Choroid plexus epithelial cell (primary cell): ENCODE measurements around the gene CCHCR1.
A peak's percentile ranks its signal among the peaks of the same experiment; 100 is the strongest.

Source experiments
- DNase-seq: peaks from one replicate; pipeline ENCODE4 v3.0.0-alpha.2; 2010; ENCODE audit warnings: low read depth
- H3K4me3 ChIP-seq: 2 replicates; pipeline ENCODE4 v1.5.1; 2011; ENCODE audit warnings: low read depth, mild to moderate bottlenecking, control low read depth, low read length, moderate library complexity
- CTCF ChIP-seq: conservative IDR thresholded peaks from 2 replicates; pipeline ENCODE4 v1.5.1; 2011; ENCODE audit warnings: low read depth, mild to moderate bottlenecking, control low read depth, inconsistent platforms, low read length, moderate library complexity

The CCHCR1 gene

GRCh38 chr6:31178143-31179041 lies 20.8 kb upstream of the CCHCR1 start:
- H3K4me3 ChIP-seq = no peak overlapping the region
- DNase-seq = peak; percentile 39
- TF ChIP-seq CTCF = no peak

DNA sequence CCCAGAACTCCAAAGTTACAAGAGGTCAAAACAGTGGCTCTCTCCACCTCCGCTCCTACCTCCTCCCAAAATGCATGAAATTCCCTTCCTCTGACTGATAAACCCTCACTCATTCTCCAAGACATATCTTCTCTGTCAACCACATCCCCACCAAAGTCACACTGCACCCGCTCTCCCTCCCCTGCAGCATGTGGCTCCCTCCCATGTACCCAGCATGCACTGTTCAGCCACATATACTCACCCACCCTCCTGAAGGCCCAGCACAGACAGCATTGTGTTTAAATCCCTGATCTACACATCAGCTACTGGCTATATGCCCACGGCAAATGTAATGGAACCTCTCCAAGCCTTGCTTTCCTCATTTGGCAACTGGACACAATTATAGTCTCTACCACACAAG lies 18.4 kb upstream of the CCHCR1 start:
- TF ChIP-seq CTCF = no peak
- no peak overlapping the region for H3K4me3 ChIP-seq
- no peak for DNase-seq

DNA sequence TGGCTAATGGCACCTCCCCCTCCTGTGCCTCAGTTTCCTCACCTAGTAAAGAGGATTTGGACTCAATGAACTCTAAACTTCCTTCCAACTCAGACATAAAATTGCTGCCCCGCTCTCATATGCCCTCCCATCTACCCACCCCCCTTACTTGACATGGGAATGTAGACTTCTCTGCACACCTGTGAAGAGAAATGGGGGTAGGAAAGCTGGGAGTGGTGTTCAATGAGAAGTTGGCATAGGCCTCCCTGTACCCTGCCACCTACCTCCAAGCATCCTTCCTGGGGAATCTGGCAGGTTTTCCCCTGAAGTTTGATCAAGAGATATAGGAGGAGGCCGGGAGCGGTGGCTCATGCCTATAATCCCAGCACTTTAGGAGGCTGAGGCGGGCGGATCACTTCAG lies 16.8 kb upstream of the CCHCR1 start:
- no peak for DNase-seq
- TF ChIP-seq CTCF = no peak

DNA sequence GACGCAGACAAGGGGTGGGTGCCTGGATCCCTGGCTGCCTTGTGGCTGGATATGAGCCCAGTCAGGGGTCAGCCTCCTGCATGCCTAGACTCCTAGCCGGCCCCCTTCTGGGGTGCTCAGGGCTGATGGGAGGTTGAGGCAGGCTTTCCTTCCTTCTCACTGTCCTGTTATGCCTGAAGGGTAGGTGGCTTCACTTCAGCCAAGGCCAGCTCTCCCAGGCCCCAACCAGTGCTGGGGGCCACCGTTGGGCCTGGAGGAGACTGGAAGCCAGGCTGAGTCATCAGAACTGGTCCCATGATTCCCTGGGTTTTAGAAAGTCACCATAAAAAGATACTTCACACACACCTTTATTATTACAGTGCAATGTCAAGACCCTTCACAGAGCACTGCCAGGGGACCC lies 15.8 kb upstream of the CCHCR1 start:
- peak; percentile 11 for DNase-seq
- H3K4me3 ChIP-seq = no peak overlapping the region
- no peak for TF ChIP-seq CTCF

More for the DNA sequence above, 16.8 kb upstream of the CCHCR1 start:
- H3K4me3 ChIP-seq = no peak overlapping the region

DNA sequence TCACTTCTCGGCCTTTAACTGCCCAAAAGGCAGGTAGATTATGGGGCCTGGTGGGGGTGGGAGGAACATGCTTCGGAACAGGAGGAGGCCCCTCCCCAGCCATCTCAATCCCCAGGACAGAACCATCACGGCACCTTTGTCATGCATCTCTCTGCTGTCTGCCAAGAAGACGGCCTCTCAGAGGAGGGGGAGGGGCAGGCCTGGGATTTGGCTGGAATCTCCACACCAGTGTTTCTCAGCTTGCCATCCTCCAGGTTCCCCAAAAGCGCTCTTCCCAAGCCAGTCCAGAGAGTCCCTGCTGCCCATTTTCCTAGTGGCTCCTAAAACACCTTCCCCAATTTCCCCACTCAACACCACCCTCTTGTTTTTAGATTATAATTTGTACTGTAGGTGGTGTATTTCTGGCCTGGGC lies 15.4 kb upstream of the CCHCR1 start:
- H3K4me3 ChIP-seq = no peak overlapping the region
- no peak for TF ChIP-seq CTCF
- no peak for DNase-seq

DNA sequence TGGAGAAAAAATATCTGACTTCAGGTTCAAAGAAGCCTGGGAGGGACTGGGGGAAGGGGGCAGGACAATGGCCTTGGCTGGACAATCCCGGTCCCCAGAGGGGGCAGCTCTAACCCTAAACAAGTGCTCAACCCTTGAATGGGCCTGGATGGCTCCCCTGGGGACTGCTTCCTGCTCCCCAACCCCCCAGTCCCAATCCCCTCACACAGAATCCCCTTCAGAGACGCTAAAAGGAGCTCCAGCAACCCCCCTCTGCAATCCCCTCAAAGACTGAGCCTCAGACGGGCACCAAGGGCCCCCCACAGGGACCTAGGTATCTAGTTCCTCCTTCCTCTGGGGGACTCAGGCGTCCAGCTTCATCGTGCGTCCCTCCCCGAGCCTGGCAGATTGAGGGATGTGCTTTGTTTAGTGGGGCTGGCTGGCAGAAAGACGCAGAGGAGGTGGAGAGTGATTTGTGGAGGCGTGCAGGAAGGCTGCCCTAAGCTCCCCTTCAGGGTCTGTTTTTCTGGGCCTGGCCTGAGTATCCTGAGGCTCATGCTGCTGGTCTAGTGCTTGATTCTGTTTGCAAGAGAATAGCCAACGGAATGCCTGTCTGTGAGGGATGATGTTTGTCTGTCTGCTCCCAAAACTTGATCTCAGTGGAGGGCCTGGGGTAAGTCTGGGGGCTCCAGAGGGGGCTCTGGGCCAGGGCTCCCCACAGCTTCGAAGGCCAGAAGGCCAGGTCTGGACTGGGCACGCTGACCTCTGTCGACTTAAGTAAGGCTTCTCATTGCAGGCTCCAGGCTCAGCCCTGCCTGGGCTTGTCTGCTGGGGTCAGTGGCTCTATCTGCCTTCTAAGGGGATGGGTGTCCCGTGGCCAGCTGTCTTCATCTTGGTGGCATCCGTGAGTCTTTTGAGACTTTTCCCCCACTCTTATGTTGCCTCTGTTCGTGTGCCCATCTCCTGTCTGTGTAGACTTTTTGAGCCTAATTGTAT lies 14.6 kb upstream of the CCHCR1 start:
- DNase-seq = no peak
- TF ChIP-seq CTCF = no peak
- no peak overlapping the region for H3K4me3 ChIP-seq
